Fibroblast of skin of back (primary cell): ENCODE results near the gene RNF207.

Experiments
- DNase-seq: peaks from one replicate; pipeline ENCODE4 v3.0.0-alpha.2; 2013

Gene RNF207

GRCh38 chr1:6249739-6250689 lies 44.1 kb downstream of the RNF207 start:
- DNase-seq: no peak

GRCh38 chr1:6251233-6251632 lies 45.3 kb downstream of the RNF207 start:
- DNase-seq: no peak

- no peak for DNase-seq
Observed at GRCh38 chr1:6251681-6252373, 45.9 kb downstream of the RNF207 start.

- DNase-seq: no peak
Observed at GRCh38 chr1:6252374-6252710, 46.4 kb downstream of the RNF207 start.

- DNase-seq: no peak
Observed at GRCh38 chr1:6253380-6253779, 47.5 kb downstream of the RNF207 start.

- no peak for DNase-seq
Observed at GRCh38 chr1:6254691-6255090, 48.8 kb downstream of the RNF207 start.

- DNase-seq: no peak
Observed at GRCh38 chr1:6256645-6257044, 50.7 kb downstream of the RNF207 start.

GRCh38 chr1:6257541-6258069 lies 51.7 kb downstream of the RNF207 start:
- DNase-seq: no peak

GRCh38 chr1:6258675-6259074 lies 52.8 kb downstream of the RNF207 start:
- DNase-seq: no peak

- DNase-seq: peak; percentile 57
Observed at GRCh38 chr1:6259491-6260362, 53.8 kb downstream of the RNF207 start.

- DNase-seq: no peak
Observed at GRCh38 chr1:6260433-6260934, 54.6 kb downstream of the RNF207 start.

GRCh38 chr1:6260961-6261614 lies 55.2 kb downstream of the RNF207 start, which contains the start of gene GPR153:
Gene GPR153, minus strand, starts transcription at chr1:6261098. Its CDS starts 6,193 bp downstream, at chr1:6254905.
- DNase-seq: peak; percentile 34

- no peak for DNase-seq
Observed at GRCh38 chr1:6261615-6261995, 55.7 kb downstream of the RNF207 start.

GRCh38 chr1:6262555-6263420 lies 56.9 kb downstream of the RNF207 start:
- no peak for DNase-seq

- no peak for DNase-seq
Observed at GRCh38 chr1:6263716-6264115, 57.8 kb downstream of the RNF207 start.

- DNase-seq: no peak
Observed at GRCh38 chr1:6265151-6265550, 59.2 kb downstream of the RNF207 start.

- no peak for DNase-seq
Observed at GRCh38 chr1:6266641-6267040, 60.7 kb downstream of the RNF207 start.

GRCh38 chr1:6267686-6268322 lies 61.9 kb downstream of the RNF207 start:
- DNase-seq: no peak

- no peak for DNase-seq
Observed at GRCh38 chr1:6268415-6268814, 62.5 kb downstream of the RNF207 start.

GRCh38 chr1:6269296-6269695 lies 63.4 kb downstream of the RNF207 start:
- DNase-seq: no peak
